Measurements from ENCODE around the gene PRR30. TPM values are rescaled to one million over a fixed set of nuclear protein-coding genes. Genes with fewer than 3 reads are reported as not detected.

PRR30 gene
- total and polyA plus RNA-seq, 2 donors (not counting 1 experiment from before 2014, with no cell fraction given), result not detected

GRCh38 chr2:27095427-27095744, 43.8 kb downstream of the PRR30 start:
- Histone ChIP-seq H3K4me1 (ENCODE audit: control insufficient read depth, extremely low read depth, insufficient read depth, low read length) (no peaks in the 10 kb centered on the region), H3K9me3 (ENCODE audit: control insufficient read depth, insufficient read depth, low read depth, low read length) (no peaks in the 10 kb centered on the region), H3K9ac (ENCODE audit: insufficient read depth, low read length) (no peak overlapping the region), H2AFZ (ENCODE audit: low read length) (no peak overlapping the region), H3K79me2 (ENCODE audit: control insufficient read depth, insufficient read depth, low read length) (no peaks in the 10 kb centered on the region), H3K27me3 (ENCODE audit: control insufficient read depth, insufficient read depth, low read length) (no peaks in the 10 kb centered on the region), H3K36me3 (ENCODE audit: control insufficient read depth, insufficient read depth, low read length) (no peaks in the 10 kb centered on the region), H3K4me3 (replicated peaks in 1 of 4; ENCODE audit: control extremely low read depth in 1 of 4, insufficient read depth in 1 of 4, low read depth in 3 of 4, low read length in 4 of 4) (no peak overlapping the region), H4K20me1 (ENCODE audit: control insufficient read depth, extremely low read depth, insufficient read depth, low read length) (no peaks in the 10 kb centered on the region), H3K27ac (ENCODE audit: insufficient read depth, low read length) (no peak overlapping the region), H3K4me2 (ENCODE audit: extremely low read depth, insufficient read depth, low read length) (no peak overlapping the region)
- no peak for TF ChIP-seq EZH2 (IDR thresholded peaks at IDR 0.05; ENCODE audit: low read length, missing control alignments)
- TF ChIP-seq CTCF (conservative IDR thresholded peaks at IDR 0.05 in 1 of 2, IDR thresholded peaks at IDR 0.05 in 1 of 2; ENCODE audit: low read depth in 1 of 2, low read length in 2 of 2), result no peak
- DNase-seq (ENCODE audit: low read depth in 2 of 2), result no peak

- Histone ChIP-seq H4K20me1 (ENCODE audit: control insufficient read depth, extremely low read depth, insufficient read depth, low read length) (no peaks in the 10 kb centered on the region), H3K4me3 (replicated peaks in 1 of 4; ENCODE audit: control extremely low read depth in 1 of 4, insufficient read depth in 1 of 4, low read depth in 3 of 4, low read length in 4 of 4) (no peak overlapping the region), H3K9me3 (ENCODE audit: control insufficient read depth, insufficient read depth, low read depth, low read length) (no peaks in the 10 kb centered on the region), H3K79me2 (ENCODE audit: control insufficient read depth, insufficient read depth, low read length) (no peaks in the 10 kb centered on the region), H3K4me2 (ENCODE audit: extremely low read depth, insufficient read depth, low read length) (no peak overlapping the region), H3K9ac (ENCODE audit: insufficient read depth, low read length) (no peak overlapping the region), H2AFZ (ENCODE audit: low read length) (no peak overlapping the region), H3K27me3 (ENCODE audit: control insufficient read depth, insufficient read depth, low read length) (no peaks in the 10 kb centered on the region), H3K27ac (ENCODE audit: insufficient read depth, low read length) (no peak overlapping the region), H3K36me3 (ENCODE audit: control insufficient read depth, insufficient read depth, low read length) (no peaks in the 10 kb centered on the region), H3K4me1 (ENCODE audit: control insufficient read depth, extremely low read depth, insufficient read depth, low read length) (no peaks in the 10 kb centered on the region)
- no peak for DNase-seq (ENCODE audit: low read depth in 2 of 2)
- no peak for TF ChIP-seq EZH2 (IDR thresholded peaks at IDR 0.05; ENCODE audit: low read length, missing control alignments)
- TF ChIP-seq CTCF (conservative IDR thresholded peaks at IDR 0.05 in 1 of 2, IDR thresholded peaks at IDR 0.05 in 1 of 2; ENCODE audit: low read depth in 1 of 2, low read length in 2 of 2), result no peak
Measured at GRCh38 chr2:27094353-27094984, 44.7 kb downstream of the PRR30 start.

GRCh38 chr2:27093430-27094352, 45.5 kb downstream of the PRR30 start:
- H3K9me3 ChIP-seq (ENCODE audit: control insufficient read depth, insufficient read depth, low read depth, low read length), result no peaks in the 10 kb centered on the region
- H3K36me3 ChIP-seq (ENCODE audit: control insufficient read depth, insufficient read depth, low read length), result no peaks in the 10 kb centered on the region
- H3K79me2 ChIP-seq (ENCODE audit: control insufficient read depth, insufficient read depth, low read length), result no peaks in the 10 kb centered on the region
- DNase-seq (ENCODE audit: low read depth in 2 of 2), result no peak
- no peak overlapping the region for H3K4me3 ChIP-seq (replicated peaks in 1 of 4; ENCODE audit: control extremely low read depth in 1 of 4, insufficient read depth in 1 of 4, low read depth in 3 of 4, low read length in 4 of 4)
- no peaks in the 10 kb centered on the region for H3K27me3 ChIP-seq (ENCODE audit: control insufficient read depth, insufficient read depth, low read length)
- H4K20me1 ChIP-seq (ENCODE audit: control insufficient read depth, extremely low read depth, insufficient read depth, low read length), result no peaks in the 10 kb centered on the region
- no peak overlapping the region for H2AFZ ChIP-seq (ENCODE audit: low read length)
- no peak for TF ChIP-seq EZH2 (IDR thresholded peaks at IDR 0.05; ENCODE audit: low read length, missing control alignments)
- no peak for TF ChIP-seq CTCF (conservative IDR thresholded peaks at IDR 0.05 in 1 of 2, IDR thresholded peaks at IDR 0.05 in 1 of 2; ENCODE audit: low read depth in 1 of 2, low read length in 2 of 2)
- H3K4me1 ChIP-seq (ENCODE audit: control insufficient read depth, extremely low read depth, insufficient read depth, low read length), result no peaks in the 10 kb centered on the region
- no peak overlapping the region for H3K4me2 ChIP-seq (ENCODE audit: extremely low read depth, insufficient read depth, low read length)
- H3K27ac ChIP-seq (ENCODE audit: insufficient read depth, low read length), result no peak overlapping the region
- no peak overlapping the region for H3K9ac ChIP-seq (ENCODE audit: insufficient read depth, low read length)
